Astrocyte (in vitro differentiated cells and primary cell): ENCODE measurements around the gene BANP. TPM values are rescaled to one million over a fixed set of nuclear protein-coding genes. Genes with fewer than 3 reads are reported as not detected.

Experiments
- DNase-seq: peaks from one replicate; pipeline ENCODE4 v3.0.0-alpha.2; 2010; ENCODE audit warnings: low read depth
- FAIRE-seq: peaks from 2 replicates; lab custom pipeline; 2011; peaks lifted over from hg19 to GRCh38; lab: Jason Lieb, UNC
- H2AFZ ChIP-seq: 2 replicates; pipeline ENCODE4 v1.6.0; 2012; ENCODE audit warnings: low read depth, low read length, inconsistent platforms
- H3K27ac ChIP-seq: 2 replicates; pipeline ENCODE4 v1.5.1; 2011; ENCODE audit warnings: low read depth, low read length, inconsistent platforms
- H3K27me3 ChIP-seq: 2 replicates; pipeline ENCODE4 v1.6.0; 2011; ENCODE audit warnings: low read length, inconsistent platforms; ENCODE audit not compliant: insufficient read depth
- H3K36me3 ChIP-seq: 2 replicates; pipeline ENCODE4 v1.5.1; 2011; ENCODE audit warnings: low read length, inconsistent platforms; ENCODE audit not compliant: insufficient read depth
- H3K4me1 ChIP-seq: 2 replicates; pipeline ENCODE4 v1.5.1; 2011; ENCODE audit warnings: low read length, inconsistent platforms; ENCODE audit not compliant: insufficient read depth
- H3K4me2 ChIP-seq: 2 replicates; pipeline ENCODE4 v1.6.0; 2012; ENCODE audit warnings: low read length, inconsistent platforms
- H3K4me3 ChIP-seq: 2 replicates; pipeline ENCODE4 v1.5.1; 2011; ENCODE audit warnings: low read depth, mild to moderate bottlenecking, low read length, inconsistent platforms; ENCODE audit not compliant: insufficient read depth
- H3K79me2 ChIP-seq: 2 replicates; pipeline ENCODE4 v1.6.0; 2012; ENCODE audit warnings: mild to moderate bottlenecking, low read length, inconsistent platforms; ENCODE audit not compliant: insufficient read depth
- H3K9ac ChIP-seq: 2 replicates; pipeline ENCODE4 v1.6.0; 2012; ENCODE audit warnings: mild to moderate bottlenecking, low read length, inconsistent platforms
- H3K9me3 ChIP-seq: 2 replicates; pipeline ENCODE4 v1.5.1; 2012; ENCODE audit warnings: low read depth, mild to moderate bottlenecking, low read length, inconsistent platforms; ENCODE audit not compliant: insufficient read depth
- H4K20me1 ChIP-seq: 2 replicates; pipeline ENCODE4 v1.6.0; 2012; ENCODE audit warnings: low read length, inconsistent platforms; ENCODE audit not compliant: insufficient read depth
- H3K27ac Mint-ChIP-seq: one replicate; pipeline ENCODE4 v1.8.0; 2021; ENCODE audit warnings: mild to moderate bottlenecking, mixed read lengths; ENCODE audit not compliant: unreplicated experiment
- H3K27me3 Mint-ChIP-seq: one replicate; pipeline ENCODE4 v1.8.0; 2021; ENCODE audit warnings: low read depth, mixed read lengths; ENCODE audit not compliant: unreplicated experiment
- H3K36me3 Mint-ChIP-seq: one replicate; pipeline ENCODE4 v1.8.0; 2021; ENCODE audit warnings: low read depth, mixed read lengths; ENCODE audit not compliant: unreplicated experiment
- H3K4me1 Mint-ChIP-seq: one replicate; pipeline ENCODE4 v1.8.0; 2021; ENCODE audit warnings: low read depth, mixed read lengths; ENCODE audit not compliant: unreplicated experiment
- H3K4me3 Mint-ChIP-seq: one replicate; pipeline ENCODE4 v1.8.0; 2021; ENCODE audit warnings: mild to moderate bottlenecking, moderate library complexity, mixed read lengths; ENCODE audit not compliant: unreplicated experiment
- H3K9me3 Mint-ChIP-seq: one replicate; pipeline ENCODE4 v1.8.0; 2021; ENCODE audit warnings: mild to moderate bottlenecking, mixed read lengths; ENCODE audit not compliant: unreplicated experiment
- EZH2 ChIP-seq: IDR thresholded peaks from 2 replicates; pipeline ENCODE4 v1.6.1; 2012; ENCODE audit warnings: mild to moderate bottlenecking, low read length, inconsistent platforms; ENCODE audit not compliant: insufficient read depth
- total RNA-seq: library from RNA; stranded (reverse); gene quantifications from 2 replicates; pipeline ENCODE4 v1.2.1, GENCODE V29; 2021
- TF ChIP-seq, protein P1 (sequence below): IDR thresholded peaks from 2 replicates; pipeline ENCODE4 v1.5.1; 2011; ENCODE audit warnings: low read depth, mild to moderate bottlenecking, inconsistent platforms, low read length, moderate library complexity; ENCODE audit not compliant: insufficient read depth

BANP gene
- total RNA-seq, 1 donor from 2014 or later = 28.9 TPM

GRCh38 chr16:88064011-88064888 is 113.0 kb downstream of the BANP start:
- Histone ChIP-seq H4K20me1 (no peaks in the 10 kb centered on the region), H3K36me3 (no peaks in the 10 kb centered on the region), H3K4me2 (no peak overlapping the region), H3K4me1 (peaks cover 19% of the 10 kb centered on the region), H3K79me2 (no peaks in the 10 kb centered on the region), H3K4me3 (no peak overlapping the region), H3K27me3 (no peaks in the 10 kb centered on the region), H3K9me3 (no peaks in the 10 kb centered on the region), H2AFZ (no peak overlapping the region), H3K9ac (no peak overlapping the region), H3K27ac (no peak overlapping the region)
- no peak overlapping the region for H3K4me3 Mint-ChIP-seq
- peak overlapping the region; percentile 92 for H3K27ac Mint-ChIP-seq
- no peaks in the 10 kb centered on the region for H3K27me3 Mint-ChIP-seq
- TF ChIP-seq, protein P1, sequence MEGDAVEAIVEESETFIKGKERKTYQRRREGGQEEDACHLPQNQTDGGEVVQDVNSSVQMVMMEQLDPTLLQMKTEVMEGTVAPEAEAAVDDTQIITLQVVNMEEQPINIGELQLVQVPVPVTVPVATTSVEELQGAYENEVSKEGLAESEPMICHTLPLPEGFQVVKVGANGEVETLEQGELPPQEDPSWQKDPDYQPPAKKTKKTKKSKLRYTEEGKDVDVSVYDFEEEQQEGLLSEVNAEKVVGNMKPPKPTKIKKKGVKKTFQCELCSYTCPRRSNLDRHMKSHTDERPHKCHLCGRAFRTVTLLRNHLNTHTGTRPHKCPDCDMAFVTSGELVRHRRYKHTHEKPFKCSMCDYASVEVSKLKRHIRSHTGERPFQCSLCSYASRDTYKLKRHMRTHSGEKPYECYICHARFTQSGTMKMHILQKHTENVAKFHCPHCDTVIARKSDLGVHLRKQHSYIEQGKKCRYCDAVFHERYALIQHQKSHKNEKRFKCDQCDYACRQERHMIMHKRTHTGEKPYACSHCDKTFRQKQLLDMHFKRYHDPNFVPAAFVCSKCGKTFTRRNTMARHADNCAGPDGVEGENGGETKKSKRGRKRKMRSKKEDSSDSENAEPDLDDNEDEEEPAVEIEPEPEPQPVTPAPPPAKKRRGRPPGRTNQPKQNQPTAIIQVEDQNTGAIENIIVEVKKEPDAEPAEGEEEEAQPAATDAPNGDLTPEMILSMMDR = no peak
- TF ChIP-seq EZH2 = no peak
- DNase-seq = no peak
- no peaks in the 10 kb centered on the region for H3K9me3 Mint-ChIP-seq
- H3K36me3 Mint-ChIP-seq = peaks cover 13% of the 10 kb centered on the region
- peaks cover 24% of the 10 kb centered on the region for H3K4me1 Mint-ChIP-seq
- no peak for FAIRE-seq

DNA sequence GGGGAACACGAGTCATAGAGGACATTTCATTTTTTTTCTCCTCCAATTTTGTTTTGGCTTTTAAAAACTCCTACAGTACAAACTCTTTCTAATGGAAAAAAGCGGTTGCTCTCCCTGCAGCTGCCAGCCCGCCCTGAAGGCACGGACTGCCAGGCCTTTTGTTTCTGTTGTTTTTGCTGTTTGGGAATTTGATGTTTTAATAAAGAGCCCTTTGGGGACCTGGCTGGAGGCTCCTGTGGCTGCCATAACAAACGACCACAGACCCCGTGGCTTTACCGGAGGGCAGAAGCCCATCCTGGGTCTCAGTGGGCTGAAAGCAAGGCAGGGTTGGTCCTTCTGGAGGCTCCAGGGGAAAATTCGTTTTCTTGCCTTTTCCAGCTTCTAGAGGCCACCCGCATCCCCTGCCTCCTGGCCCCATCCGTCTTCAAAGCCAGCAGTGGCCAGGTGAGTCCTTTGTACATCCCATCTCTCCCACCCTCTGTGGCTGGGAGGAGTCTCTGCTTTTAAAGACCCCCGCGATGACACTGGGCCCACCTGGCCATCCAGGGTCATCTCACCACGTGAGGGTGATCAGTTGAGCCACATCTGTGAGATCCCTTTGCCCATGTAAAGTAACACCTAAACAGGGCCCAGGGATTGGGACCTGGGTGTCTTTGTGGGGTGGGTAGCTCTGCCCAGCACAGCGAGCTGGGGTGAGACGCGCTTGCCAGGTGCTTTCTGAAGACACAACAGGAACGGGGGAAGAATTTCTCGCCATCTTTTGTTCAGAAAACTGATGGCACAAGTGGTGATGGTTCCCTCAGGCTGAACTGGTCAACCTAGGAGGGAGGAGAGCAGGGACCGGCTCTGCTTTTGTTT is 113.9 kb downstream of the BANP start:
- H3K4me3 Mint-ChIP-seq = no peak overlapping the region
- peaks cover 20% of the 10 kb centered on the region for H3K36me3 Mint-ChIP-seq
- peaks cover 19% of the 10 kb centered on the region for H3K4me1 ChIP-seq
- FAIRE-seq = no peak
- no peak for DNase-seq
- H3K27ac ChIP-seq = no peak overlapping the region
- peaks cover 24% of the 10 kb centered on the region for H3K4me1 Mint-ChIP-seq
- H3K4me2 ChIP-seq = no peak overlapping the region
- no peaks in the 10 kb centered on the region for H3K36me3 ChIP-seq
- no peaks in the 10 kb centered on the region for H3K79me2 ChIP-seq
- H3K27ac Mint-ChIP-seq = no peak overlapping the region
- H3K9me3 Mint-ChIP-seq = no peaks in the 10 kb centered on the region
- H4K20me1 ChIP-seq = no peaks in the 10 kb centered on the region
- H2AFZ ChIP-seq = no peak overlapping the region
- no peak overlapping the region for H3K4me3 ChIP-seq
- no peaks in the 10 kb centered on the region for H3K9me3 ChIP-seq
- TF ChIP-seq, protein P1 = no peak
- no peak for TF ChIP-seq EZH2
- H3K27me3 Mint-ChIP-seq = no peaks in the 10 kb centered on the region
- H3K27me3 ChIP-seq = no peaks in the 10 kb centered on the region
- H3K9ac ChIP-seq = no peak overlapping the region
